NCI-H524 (cell line): ENCODE data around the gene ATP6V1G3.
"Not testable (repeated sequence)": the region's sequence is repeated elsewhere in the genome, so short reads cannot be mapped to it uniquely, and the experiment has no call there.

ENCODE experiments used
- DNase-seq, 2 experiments: peaks; one replicate each; lab custom pipeline; 2025; lab: John Stamatoyannopoulos, UW

ATP6V1G3 gene

GRCh38 chr1:198496216-198497143 lies 44.0 kb downstream of the ATP6V1G3 start:
- DNase-seq, result no peak

GRCh38 chr1:198495631-198496030 lies 44.8 kb downstream of the ATP6V1G3 start:
- peak; percentile 31 to 77 for DNase-seq

GRCh38 chr1:198494658-198495103 lies 45.8 kb downstream of the ATP6V1G3 start:
- DNase-seq, result no peak

GRCh38 chr1:198494139-198494538 lies 46.3 kb downstream of the ATP6V1G3 start:
- DNase-seq, result no peak

- no peak for DNase-seq
These were observed 47.2 kb downstream of the ATP6V1G3 start for GRCh38 chr1:198493329-198493728.

- no peak for DNase-seq
These were observed 47.6 kb downstream of the ATP6V1G3 start for GRCh38 chr1:198492872-198493271.

- no peak for DNase-seq
These were observed 48.9 kb downstream of the ATP6V1G3 start for GRCh38 chr1:198491596-198491995.

GRCh38 chr1:198491028-198491427 lies 49.5 kb downstream of the ATP6V1G3 start:
- DNase-seq, result no peak

- DNase-seq, result no peak
These were observed 50.3 kb downstream of the ATP6V1G3 start for GRCh38 chr1:198490224-198490623.

- DNase-seq, result no peak
These were observed 53.6 kb downstream of the ATP6V1G3 start for GRCh38 chr1:198486903-198487302.

- DNase-seq, result no peak
These were observed 56.8 kb downstream of the ATP6V1G3 start for GRCh38 chr1:198483645-198484044.

- DNase-seq, result no peak
These were observed 57.5 kb downstream of the ATP6V1G3 start for GRCh38 chr1:198483006-198483405.

GRCh38 chr1:198481661-198482060 lies 58.8 kb downstream of the ATP6V1G3 start:
- DNase-seq, result no peak

GRCh38 chr1:198480876-198481275 lies 59.6 kb downstream of the ATP6V1G3 start:
- DNase-seq, result no peak

GRCh38 chr1:198477354-198477753 lies 63.1 kb downstream of the ATP6V1G3 start:
- not testable (repeated sequence) for DNase-seq
